Measurements from ENCODE around the gene MVP.
A peak's percentile ranks its signal among the peaks of the same experiment; 100 is the strongest.
"Not testable (repeated sequence)": the region's sequence is repeated elsewhere in the genome, so short reads cannot be mapped to it uniquely, and the experiment has no call there.

The MVP gene

GRCh38 chr16:29815793-29816693 is 4.2 kb upstream of the MVP start, which contains the start of gene PAGR1:
TSS of gene PAGR1 (plus strand) at chr16:29816152. CDS start at chr16:29816526, 374 bp downstream.
- peak; percentile 95 for DNase-seq (ENCODE audit: low read depth)

- peak; percentile 39 for DNase-seq (ENCODE audit: low read depth)
These were observed 3.4 kb upstream of the MVP start for GRCh38 chr16:29816694-29817441.

- DNase-seq (ENCODE audit: low read depth) = no peak
These were observed 2.2 kb upstream of the MVP start for GRCh38 chr16:29818082-29818481.

GRCh38 chr16:29819506-29819905 is 756 bp upstream of the MVP start:
- no peak for DNase-seq (ENCODE audit: low read depth)

GRCh38 chr16:29820730-29821642 is 724 bp downstream of the MVP start:
- DNase-seq (ENCODE audit: low read depth) = no peak

DNA sequence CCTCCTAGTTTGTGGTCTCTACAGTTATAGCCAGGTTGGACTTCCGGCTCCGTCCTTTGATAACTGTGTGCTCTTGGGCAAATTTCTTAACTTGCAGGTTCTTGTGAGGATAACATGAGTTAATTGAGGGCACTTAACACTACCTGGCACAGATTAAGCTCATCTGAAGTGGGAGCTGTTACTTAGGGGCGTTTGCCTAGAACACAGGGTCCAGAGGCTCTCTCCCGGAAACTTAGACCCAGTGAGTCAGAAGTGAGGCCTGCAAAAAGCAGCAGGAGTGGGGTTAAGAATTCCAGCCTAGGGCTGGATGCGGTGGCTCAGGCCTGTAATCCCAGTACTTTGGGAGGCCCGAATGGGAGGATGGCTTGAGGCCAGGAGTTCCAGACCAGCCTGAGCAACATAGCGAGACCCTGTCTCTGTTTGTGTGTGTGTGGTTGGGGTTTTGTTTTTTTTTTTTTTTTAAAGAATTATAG is 1.4 kb downstream of the MVP start:
- DNase-seq (ENCODE audit: low read depth) = no peak

DNA sequence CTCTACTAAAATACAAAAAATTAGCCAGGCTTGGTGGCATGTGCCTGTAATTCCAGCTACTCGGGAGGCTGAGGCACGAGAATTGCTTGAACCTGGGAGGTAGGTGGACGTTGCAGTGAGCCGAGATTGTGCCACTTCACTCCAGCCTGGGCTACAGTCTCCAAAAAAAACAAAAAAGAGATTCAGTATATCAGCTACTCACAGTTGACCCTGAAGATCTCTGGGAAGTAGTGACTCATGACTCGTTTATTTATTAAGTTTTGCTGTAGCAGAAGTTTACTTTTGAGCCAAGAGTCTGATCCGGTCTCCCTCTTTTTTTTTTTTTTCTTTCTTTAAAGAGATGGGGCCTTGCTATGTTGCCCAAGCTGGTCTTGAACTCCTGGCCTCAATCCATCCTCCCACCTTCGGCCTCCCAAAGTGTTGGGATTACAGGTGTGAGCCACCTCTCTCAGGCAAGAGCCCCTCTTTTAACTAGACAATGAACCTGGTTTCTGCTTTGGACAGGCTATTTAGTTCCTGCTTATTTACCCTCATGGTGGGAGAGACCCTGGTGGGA is 4.4 kb downstream of the MVP start:
- no peak for DNase-seq (ENCODE audit: low read depth)

GRCh38 chr16:29825145-29826044 is 5.1 kb downstream of the MVP start:
- DNase-seq (ENCODE audit: low read depth) = no peak

DNA sequence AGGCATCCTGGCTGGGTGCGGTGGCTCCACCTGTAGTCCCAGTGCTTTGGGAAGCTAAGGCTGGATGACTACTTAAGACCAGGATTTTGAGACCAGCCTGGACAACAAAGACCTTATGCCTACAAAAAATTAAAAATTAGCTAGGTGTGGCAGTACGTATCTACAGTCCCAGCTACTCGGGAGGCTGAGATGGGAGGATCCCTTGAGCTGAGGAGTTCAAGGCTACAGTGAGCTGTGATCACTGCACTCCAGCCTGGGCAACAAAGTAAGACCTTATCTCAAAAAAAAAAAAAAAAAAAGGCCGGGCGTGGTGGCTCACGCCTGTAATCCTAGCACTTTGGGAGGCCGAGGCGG is 6.1 kb downstream of the MVP start:
- DNase-seq (ENCODE audit: low read depth) = no peak

GRCh38 chr16:29830774-29831173 is 10.5 kb downstream of the MVP start:
- no peak for DNase-seq (ENCODE audit: low read depth)

DNA sequence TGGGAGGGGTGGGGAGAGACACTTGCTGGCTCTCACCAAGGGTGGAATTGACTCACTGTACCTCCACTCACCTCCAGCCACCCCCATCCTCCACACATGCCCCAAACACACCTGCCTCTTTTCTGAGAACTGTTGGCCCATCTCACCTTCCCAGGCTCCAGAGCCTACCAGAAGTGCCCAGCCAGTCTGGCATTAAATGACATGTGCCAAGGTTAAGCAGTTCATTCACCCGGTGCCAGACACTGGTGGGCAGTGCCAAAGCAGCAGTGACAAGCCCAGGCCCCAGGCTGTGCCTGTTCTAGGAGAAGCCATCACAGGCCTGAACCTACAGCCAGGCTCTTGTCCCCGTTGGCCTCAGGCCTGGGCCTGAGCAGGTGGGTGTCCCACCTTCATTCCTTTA is 11.2 kb downstream of the MVP start:
- no peak for DNase-seq (ENCODE audit: low read depth)

GRCh38 chr16:29833219-29833618 is 13.0 kb downstream of the MVP start:
- DNase-seq (ENCODE audit: low read depth) = not testable (repeated sequence)

DNA sequence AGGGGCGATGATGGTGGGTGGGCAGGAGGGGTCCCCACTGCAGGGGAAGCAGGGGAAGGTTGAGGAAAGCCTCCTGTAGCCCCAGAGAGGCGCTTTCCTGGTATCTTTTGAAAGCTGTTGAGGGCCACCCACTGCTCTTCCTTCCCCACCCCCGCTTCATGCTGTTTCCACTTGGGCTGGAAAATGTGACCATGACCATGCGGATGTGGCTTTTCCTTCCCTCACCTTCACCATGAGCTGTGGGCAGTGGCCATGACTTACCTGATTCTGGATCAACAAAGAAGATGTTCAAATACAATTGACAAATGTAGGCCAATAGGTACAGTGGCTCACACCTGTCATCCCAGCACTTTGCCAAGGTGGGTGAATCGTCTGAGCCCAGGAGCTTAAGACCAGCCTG is 13.8 kb downstream of the MVP start:
- no peak for DNase-seq (ENCODE audit: low read depth)

GRCh38 chr16:29835926-29836325 is 15.7 kb downstream of the MVP start:
- no peak for DNase-seq (ENCODE audit: low read depth)

DNA sequence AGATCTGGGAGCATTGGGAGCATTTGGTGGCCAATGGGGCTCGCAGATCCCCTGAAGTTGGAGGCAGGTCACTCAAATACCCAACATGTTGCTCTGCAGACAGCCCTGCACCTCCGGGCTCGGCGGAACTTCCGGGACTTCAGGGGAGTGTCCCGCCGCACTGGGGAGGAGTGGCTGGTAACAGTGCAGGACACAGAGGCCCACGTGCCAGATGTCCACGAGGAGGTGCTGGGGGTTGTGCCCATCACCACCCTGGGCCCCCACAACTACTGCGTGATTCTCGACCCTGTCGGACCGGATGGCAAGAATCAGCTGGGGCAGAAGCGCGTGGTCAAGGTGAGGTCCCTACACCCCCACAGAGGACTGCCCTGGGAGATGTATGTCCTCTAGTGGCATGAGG is 16.4 kb downstream of the MVP start:
- no peak for DNase-seq (ENCODE audit: low read depth)

DNA sequence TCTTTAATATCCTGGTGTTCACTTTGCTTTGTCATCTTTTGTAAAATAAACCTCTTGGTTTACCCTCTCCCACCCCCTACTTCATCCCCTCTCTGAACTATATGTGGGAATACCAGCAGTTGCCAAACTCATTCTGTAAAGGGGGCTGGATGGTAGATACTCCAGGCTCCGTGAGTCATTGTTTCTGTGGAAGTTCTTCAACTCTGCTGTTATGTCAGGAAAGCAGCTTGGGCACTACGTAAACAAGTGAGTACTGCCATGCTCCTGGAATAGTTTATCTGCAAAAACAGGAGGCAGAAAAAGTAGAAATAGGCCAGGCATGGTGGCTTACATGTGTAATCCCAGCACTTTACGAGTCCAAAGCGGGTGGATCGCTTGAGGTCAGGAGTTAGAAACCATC is 17.6 kb downstream of the MVP start:
- DNase-seq (ENCODE audit: low read depth) = no peak

GRCh38 chr16:29839822-29840221 is 19.6 kb downstream of the MVP start:
- DNase-seq (ENCODE audit: low read depth) = no peak

- no peak for DNase-seq (ENCODE audit: low read depth)
These were observed 20.0 kb downstream of the MVP start for GRCh38 chr16:29840240-29840639.

DNA sequence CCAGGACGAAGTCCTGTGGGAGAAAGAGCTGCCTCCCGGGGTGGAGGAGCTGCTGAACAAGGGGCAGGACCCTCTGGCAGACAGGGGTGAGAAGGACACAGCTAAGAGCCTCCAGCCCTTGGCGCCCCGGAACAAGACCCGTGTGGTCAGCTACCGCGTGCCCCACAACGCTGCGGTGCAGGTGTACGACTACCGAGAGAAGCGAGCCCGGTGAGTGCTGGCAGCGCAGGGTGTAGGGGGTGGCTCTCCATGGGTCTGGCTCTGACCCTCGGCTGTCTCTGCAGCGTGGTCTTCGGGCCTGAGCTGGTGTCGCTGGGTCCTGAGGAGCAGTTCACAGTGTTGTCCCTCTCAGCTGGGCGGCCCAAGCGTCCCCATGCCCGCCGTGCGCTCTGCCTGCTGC is 21.4 kb downstream of the MVP start:
- DNase-seq (ENCODE audit: low read depth) = no peak

DNA sequence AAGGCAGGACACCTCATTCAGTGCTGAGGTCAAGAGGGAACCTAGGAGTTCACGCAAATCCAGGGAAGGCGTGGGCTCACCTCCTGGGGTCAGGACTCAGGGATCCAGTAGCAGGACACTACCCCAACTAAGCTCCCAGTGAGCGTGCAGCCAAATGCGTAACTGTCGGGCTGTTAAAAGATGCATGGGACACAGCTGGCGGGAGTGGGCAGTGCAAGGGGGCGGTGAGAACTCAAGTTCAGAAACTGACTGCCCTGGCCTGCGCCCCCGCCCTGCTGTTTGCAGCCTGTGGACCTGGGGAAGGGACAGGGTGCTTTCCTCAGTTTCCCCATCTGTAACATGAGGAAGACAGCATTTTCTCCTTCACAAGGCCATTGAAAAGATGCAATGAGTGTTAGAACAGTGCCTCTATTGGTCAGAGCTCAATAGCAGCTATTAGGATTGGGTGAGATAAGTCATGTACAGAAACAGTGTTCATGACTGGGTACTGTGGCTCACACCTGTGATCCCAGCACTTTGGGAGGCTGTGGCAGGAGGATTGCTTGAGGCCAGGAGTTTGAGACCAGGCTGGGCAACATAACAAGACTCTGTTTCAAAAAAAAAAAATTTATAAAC is 22.6 kb downstream of the MVP start:
- no peak for DNase-seq (ENCODE audit: low read depth)

All from activated T-cell treated with anti-CD3 and anti-CD28 coated beads for 1 hour (primary cell).